HG03354 (cell line): ENCODE results near the gene MTHFD1.

Experiments
- ATAC-seq: cut with Tn5 transposase; IDR thresholded peaks from one replicate; pipeline ENCODE4 v1.9.1; 2021; ENCODE audit warnings: mild to moderate bottlenecking; ENCODE audit not compliant: unreplicated experiment, poor library complexity, severe bottlenecking

MTHFD1 gene

GRCh38 chr14:64444140-64444539 lies 56.0 kb downstream of the MTHFD1 start:
- ATAC-seq: no peak

- peak; percentile 98 for ATAC-seq
Observed at GRCh38 chr14:64444984-64445845, 57.1 kb downstream of the MTHFD1 start.

- ATAC-seq: no peak
Observed at GRCh38 chr14:64447876-64448670, 59.9 kb downstream of the MTHFD1 start.

GRCh38 chr14:64450255-64450654 lies 62.1 kb downstream of the MTHFD1 start:
- ATAC-seq: no peak

DNA sequence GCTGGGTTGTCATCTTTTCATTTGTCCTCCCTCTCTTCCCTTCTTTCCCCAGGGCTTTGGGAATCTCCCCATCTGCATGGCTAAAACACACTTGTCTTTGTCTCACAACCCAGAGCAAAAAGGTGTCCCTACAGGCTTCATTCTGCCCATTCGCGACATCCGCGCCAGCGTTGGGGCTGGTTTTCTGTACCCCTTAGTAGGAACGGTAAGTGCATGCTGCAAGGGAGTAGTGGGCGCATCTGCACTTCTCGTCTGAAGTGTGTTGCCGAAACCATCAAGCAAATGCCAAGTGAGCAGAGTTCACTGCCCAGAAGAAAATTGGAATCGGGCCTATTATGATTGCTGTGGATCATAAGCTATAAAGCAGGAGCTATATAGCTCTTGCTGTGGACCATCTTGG lies 66.5 kb downstream of the MTHFD1 start:
- no peak for ATAC-seq

DNA sequence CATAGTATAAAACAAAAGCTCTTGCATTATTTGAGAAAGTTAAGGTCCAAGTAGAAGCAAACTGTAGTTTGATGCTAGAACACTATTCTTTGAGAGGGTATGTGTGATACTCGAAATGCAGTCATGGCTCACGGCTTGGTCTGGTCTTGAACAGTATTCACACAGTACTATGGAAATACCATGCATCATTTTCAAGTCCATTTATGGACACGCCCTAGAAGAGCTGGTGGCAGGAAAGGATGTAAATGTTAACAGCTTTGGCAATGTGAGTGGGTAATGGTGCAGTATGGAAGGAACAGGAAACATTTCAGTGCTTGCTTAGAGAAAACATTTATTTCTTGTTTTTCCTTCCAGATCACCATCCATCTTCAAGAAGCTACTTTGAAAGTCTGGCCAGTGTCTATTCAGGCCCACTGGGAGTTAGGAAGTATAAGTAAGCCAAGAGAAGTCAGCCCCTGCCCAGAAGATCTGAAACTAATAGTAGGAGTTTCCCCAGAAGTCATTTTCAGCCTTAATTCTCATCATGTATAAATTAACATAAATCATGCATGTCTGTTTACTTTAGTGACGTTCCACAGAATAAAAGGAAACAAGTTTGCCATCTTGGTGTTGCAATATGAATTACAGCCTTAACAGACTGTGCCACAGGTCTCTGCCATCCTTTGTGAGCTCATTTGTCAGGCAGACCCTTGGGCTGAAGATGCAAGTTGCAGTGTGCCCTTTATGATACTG lies 71.4 kb downstream of the MTHFD1 start:
- no peak for ATAC-seq

DNA sequence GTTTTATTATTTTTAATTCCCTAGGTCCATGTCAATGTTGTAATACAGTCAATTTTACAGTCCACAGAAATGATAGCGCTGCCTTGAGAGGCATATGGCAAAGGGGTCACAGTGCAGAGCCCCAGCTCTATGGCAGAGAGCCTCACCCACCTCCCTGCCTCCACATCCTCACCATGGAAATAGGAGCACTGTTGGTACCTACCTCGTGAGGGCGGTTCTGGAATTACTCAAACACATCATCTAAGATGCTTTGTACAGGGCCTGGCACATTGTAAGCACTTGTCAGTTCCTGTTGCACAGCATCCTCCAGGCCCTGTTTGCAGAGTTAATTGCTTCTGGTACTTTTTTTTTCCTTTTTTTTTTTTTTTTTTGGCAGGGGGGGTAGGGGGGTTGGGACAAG lies 73.1 kb downstream of the MTHFD1 start:
- ATAC-seq: no peak

DNA sequence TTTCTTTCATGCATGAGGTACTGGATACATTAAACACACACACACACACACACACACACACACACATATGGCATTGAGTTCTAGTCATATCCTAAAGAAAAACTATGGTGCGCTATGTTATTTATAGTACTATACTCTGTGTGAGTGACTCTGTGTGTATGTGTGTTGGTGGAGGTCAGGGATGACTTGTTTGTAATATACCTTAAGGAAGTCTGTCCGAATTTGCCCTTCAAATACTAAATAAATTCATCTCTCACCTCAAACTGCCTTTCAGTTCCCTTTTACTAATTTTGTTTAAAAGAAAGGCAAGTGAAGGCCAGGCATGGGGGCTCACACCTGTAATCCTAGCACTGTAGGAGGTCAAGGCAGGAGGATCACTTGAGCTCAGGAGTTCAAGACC lies 75.0 kb downstream of the MTHFD1 start:
- ATAC-seq: no peak

DNA sequence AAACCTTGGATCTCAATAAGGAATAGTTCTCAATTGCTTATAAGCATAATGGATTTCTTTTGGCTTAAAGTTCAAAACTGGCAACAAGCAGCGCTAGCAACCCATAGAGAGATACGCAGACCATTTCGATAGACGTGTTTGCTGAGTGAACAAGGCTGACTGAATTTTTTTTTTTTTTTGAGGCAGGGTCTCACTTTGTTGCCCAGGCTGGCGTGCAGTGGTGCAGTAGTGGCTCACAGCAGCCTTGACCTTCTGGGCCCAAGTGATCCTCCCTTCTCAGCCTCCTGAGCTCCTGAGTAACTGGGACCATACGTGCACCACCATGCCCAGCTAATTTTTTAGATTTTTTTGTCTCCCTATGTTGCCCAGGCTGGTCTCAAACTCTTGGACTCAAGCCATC lies 75.7 kb downstream of the MTHFD1 start:
- no peak for ATAC-seq

DNA sequence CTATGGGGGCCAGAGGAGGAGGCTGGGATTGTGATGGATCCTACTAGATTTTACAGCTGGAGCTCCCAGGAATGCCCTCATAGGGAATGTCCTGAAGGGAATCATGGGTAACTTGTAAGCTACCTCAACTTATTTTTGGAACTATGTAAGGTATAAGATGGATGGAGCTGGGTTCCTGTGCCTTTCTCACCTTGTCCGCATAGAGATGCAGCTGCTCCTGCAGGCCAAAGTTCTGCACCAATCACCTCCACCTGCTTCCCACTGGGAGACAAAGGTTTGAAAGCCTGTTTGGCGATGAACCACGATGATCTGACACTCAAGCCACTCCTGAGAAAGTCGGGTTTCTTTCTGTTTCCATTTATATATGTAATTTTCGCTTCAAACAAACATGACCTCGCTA lies 76.5 kb downstream of the MTHFD1 start:
- ATAC-seq: no peak

DNA sequence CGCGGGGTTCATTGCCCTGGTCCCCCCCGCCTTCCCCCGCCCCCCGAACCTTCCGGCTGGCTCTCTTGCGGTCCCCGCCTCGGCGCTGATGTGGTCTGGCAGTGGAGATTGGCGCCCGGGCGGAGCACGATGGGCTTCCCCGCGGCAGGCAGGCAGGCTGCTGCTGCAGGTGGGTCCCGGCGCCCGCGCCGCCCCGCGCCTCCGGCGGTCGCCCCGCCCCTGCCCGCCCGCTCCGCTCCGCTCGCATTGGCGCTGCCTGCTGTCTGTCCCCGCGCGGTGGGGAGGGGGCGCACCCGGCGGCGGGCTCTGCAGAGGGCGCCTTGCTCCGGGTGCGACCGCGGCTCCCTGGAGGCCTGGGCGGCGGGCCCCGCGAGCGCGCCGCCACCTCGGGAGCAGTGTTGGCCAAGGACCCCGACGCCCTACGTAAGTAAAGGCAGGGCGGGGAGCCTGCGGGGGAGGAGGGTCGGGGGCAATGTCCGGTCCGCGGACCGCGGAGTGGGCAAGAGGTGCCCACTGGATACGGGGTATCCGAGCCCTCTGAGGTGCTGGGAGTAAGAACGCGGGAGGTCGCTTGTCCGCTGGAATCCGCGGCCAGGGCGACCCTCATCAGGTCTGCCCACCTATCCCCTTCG lies 77.2 kb downstream of the MTHFD1 start, which contains the start of gene AKAP5:
Gene AKAP5, plus strand, starts transcription at position 309 of the 632 bp plus-strand sequence. CDS start 2,896 bp downstream, outside the sequence.
- ATAC-seq: peak; percentile 69

GRCh38 chr14:64465831-64466554 lies 77.8 kb downstream of the MTHFD1 start:
- ATAC-seq: peak; percentile 18

GRCh38 chr14:64467101-64467500 lies 78.9 kb downstream of the MTHFD1 start:
- no peak for ATAC-seq

GRCh38 chr14:64467566-64467965 lies 79.4 kb downstream of the MTHFD1 start:
- no peak for ATAC-seq

DNA sequence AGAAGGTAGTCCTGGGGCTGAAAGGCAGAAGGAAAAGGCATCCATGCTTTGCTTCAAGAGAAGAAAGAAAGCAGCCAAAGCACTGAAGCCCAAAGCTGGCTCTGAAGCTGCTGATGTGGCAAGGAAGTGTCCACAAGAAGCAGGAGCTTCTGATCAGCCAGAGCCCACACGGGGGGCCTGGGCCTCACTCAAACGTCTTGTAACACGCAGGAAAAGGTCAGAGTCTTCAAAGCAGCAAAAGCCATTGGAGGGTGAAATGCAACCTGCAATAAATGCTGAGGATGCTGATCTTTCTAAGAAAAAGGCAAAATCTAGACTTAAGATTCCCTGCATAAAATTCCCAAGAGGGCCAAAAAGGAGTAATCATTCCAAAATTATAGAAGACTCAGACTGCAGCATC lies 80.3 kb downstream of the MTHFD1 start:
- ATAC-seq: no peak

- ATAC-seq: no peak
Observed at GRCh38 chr14:64474041-64474440, 85.9 kb downstream of the MTHFD1 start.

DNA sequence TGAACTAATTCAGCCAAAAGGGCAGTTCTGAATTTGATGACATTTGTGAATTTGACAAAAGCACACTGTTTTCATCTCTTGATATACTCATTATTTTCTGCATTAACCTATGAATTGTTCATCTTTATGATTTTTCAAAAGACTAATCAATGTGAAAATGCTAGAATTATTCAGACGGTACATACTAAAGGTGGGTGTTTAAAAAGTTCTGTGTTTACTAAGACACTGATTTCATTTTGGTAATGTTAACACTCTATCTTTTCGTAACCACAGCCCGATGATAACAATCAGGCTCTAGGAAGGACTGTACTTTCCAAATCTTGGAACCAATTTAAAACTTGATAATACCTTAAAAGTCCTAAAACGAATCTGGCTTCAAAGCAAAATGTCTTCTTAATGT lies 86.5 kb downstream of the MTHFD1 start:
- no peak for ATAC-seq

DNA sequence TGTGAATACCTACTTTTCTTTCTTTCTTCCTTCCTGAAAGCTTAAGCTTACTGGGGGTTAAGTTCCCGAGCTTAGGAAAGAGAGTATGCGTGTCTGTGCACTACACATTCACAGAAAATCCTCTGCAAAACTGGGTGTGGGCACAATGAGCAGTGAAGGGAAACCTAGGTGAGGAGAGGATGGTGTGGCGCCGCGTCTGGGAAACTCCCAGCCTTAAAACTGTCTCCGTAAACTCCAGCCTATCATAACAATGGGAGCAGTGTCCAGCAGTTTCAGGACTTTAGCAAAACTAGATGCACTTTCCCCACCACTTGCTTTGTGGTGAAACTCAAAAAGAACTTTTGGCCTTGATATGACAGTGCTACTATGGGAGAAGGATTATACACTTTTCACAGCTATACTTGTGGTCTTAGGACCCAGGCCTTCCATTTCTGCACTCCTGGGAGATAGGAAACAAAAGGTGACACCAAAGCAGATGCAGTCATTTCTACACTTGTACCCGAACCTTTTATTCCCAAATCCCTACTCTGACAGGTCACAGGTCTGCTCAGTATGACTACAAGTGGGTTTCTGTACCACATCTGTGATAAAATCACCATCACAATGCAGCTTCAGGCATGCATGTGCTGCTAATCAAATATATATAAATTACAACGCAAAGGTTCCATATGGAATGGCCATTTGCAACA lies 87.6 kb downstream of the MTHFD1 start:
- ATAC-seq: no peak

DNA sequence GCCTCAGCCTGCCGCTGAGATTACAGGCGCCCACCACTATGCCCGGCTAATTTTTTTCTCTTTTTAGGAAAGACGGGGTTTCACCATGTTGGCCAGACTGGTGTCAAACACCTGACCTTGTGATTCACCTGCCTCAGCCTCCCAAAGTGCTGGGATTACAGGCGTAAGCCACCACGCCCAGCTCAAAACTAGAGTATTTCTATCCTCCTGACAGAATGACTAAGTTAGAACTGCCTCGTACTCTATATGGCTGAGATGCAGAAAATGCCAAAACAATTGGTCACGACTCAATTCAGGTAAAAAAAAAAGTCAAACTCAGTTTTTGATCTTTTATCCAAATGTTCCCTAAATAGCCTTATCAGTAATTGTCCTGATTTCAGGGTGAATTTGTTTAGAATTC lies 88.3 kb downstream of the MTHFD1 start:
- ATAC-seq: no peak
